ENCODE results near the gene SPATA45.
"Not testable (repeated sequence)": the region's sequence is repeated elsewhere in the genome, so short reads cannot be mapped to it uniquely, and the experiment has no call there.

Gene SPATA45

DNA sequence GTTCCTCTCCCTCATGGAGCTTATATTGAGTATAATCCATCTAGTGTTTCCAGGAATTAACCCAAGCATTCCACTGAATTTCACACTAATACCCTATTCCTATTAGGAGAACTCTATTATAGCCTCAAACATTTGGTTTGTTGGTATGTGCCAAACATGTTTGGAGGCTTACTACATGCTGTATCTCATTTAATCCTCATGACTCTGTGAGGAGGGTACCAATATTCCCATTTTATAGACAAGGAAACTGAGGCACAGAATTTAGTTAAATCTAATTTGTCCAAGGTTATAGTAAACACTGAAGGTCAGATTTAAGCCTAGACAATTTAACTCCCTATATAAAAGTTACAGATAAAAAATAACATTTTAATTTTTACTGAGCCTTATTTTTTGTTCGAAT lies 19.7 kb upstream of the SPATA45 start:
- no peak overlapping the region for H3K4me3 ChIP-seq (ENCODE audit: low read depth, low read length)
- no peak for DNase-seq (ENCODE audit: low read depth)
- TF ChIP-seq CTCF (IDR thresholded peaks at IDR 0.05; ENCODE audit: low read depth, low read length, missing control alignments): no peak

DNA sequence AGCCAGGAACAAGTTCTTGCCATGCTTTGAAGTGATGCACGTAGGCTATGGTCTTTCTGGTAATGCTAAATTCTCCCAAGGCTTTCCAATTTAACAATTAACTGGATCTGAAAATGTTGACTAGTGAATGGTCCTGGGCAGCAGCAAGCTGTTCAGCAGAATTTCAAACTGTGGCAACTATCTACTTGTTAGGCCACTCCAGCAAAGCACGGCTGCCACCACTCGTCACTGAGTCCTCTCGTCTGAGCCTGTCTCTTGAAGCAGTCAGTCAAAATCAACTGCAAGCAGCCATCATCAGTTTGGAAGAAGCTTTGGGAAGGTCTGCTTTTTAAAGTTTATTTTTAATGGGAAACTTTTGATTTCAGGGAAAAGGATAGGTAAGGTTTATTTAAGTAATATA lies 16.8 kb upstream of the SPATA45 start:
- no peak for TF ChIP-seq CTCF (IDR thresholded peaks at IDR 0.05; ENCODE audit: low read depth, low read length, missing control alignments)
- no peak for DNase-seq (ENCODE audit: low read depth)
- H3K4me3 ChIP-seq (ENCODE audit: low read depth, low read length): no peak overlapping the region

GRCh38 chr1:212863345-212863744 lies 15.9 kb upstream of the SPATA45 start:
- DNase-seq (ENCODE audit: low read depth); H3K4me3 ChIP-seq (ENCODE audit: low read depth, low read length): not testable (repeated sequence)

- no peak overlapping the region for H3K4me3 ChIP-seq (ENCODE audit: low read depth, low read length)
- TF ChIP-seq CTCF (IDR thresholded peaks at IDR 0.05; ENCODE audit: low read depth, low read length, missing control alignments): no peak
- no peak for DNase-seq (ENCODE audit: low read depth)
Measured at GRCh38 chr1:212862111-212862690, 14.8 kb upstream of the SPATA45 start.

DNA sequence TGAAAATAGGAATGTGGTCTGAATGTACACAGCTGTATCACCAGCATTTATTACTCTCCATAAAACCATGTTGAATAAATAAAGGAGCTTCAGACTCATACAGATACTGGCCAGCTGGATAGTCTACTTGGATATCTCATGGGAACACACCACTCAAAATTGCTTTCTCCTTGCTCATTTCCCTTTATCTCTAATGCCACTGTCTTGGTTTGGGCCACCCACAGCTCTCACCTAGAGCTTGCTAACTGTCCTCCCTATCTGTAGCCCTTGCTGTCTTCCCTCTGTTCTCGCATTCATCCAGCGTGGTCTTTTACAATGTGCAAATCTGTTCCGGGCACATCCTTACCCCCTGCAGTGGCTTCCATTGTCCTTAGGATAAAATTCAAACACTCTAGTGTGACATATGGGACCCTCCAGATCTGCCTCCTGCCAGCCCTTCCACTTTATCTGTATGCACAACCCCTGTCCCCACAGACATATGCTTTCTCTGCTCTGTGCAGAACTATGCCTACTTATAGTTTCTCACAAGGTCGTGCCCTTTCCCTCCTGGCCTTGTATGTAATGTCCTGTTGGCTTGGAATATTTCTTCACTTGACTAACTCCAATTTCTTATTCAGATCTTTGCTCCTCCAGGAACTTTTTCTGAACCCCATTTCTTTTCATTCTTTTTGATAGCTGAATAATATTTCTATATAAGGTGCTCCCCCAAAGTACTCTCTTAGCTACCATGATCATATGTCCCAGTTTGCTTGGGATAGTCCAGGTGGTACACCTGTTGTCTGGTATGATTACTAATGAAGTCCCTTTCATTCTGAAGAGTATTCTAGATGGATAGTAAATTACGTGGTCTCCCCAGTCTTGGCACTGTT lies 13.5 kb upstream of the SPATA45 start:
- TF ChIP-seq CTCF (IDR thresholded peaks at IDR 0.05; ENCODE audit: low read depth, low read length, missing control alignments): no peak
- no peak for DNase-seq (ENCODE audit: low read depth)
- H3K4me3 ChIP-seq (ENCODE audit: low read depth, low read length): peak overlapping the region; percentile 88

DNA sequence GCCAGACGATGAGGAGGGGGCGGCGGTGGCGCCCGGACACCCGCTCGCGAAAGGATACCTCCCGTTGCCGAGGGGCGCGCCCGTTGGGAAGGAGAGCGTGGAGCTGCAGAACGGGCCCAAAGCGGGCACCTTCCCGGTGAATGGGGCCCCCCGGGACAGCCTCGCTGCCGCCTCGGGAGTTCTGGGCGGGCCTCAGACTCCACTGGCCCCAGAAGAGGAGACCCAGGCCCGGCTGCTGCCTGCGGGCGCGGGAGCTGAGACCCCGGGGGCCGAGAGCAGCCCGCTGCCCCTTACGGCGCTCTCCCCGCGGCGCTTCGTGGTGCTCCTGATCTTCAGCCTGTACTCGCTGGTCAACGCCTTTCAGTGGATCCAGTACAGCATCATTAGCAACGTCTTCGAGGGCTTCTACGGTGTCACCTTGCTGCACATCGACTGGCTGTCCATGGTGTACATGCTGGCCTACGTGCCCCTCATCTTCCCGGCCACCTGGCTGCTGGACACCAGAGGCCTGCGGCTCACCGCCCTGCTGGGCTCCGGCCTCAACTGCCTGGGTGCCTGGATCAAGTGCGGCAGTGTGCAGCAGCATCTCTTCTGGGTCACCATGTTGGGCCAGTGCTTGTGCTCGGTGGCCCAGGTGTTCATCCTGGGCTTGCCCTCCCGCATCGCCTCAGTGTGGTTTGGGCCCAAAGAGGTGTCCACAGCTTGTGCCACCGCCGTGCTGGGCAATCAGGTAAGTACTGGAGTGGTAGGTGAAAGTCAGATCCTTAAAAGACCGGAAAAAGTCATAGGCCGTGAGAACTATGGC lies 11.2 kb upstream of the SPATA45 start:
- DNase-seq (ENCODE audit: low read depth): no peak
- H3K4me3 ChIP-seq (ENCODE audit: low read depth, low read length): peak overlapping the region; percentile 88
- no peak for TF ChIP-seq CTCF (IDR thresholded peaks at IDR 0.05; ENCODE audit: low read depth, low read length, missing control alignments)

DNA sequence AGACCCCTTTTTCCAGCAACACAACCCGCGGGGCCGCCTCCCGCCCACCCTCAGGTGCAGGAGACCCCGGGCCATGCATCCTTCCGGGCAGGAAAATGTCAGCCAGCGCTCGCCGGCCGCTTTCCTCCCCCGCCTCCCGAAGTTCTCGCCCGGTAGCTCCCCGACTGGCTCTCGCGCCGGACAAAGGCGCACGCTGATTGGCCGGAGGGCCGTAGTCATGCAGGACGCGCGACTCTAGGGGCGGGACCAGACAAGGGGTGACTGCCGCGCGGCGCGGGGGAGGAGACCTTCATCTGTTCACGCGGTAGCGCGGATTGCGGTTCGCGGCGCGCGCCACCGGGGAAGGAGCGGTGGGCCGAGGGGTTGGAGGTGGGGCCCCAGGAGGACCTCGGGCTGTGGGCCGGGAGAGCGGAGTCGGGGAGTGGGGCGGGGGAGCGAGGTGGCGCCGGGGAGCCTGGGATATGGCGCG lies 10.6 kb upstream of the SPATA45 start, which contains the start of gene FLVCR1:
Gene FLVCR1 (plus strand): TSS at position 284 of the 469 bp plus-strand sequence. CDS start 178 bp downstream, at position 462.
- TF ChIP-seq CTCF (IDR thresholded peaks at IDR 0.05; ENCODE audit: low read depth, low read length, missing control alignments): no peak
- DNase-seq (ENCODE audit: low read depth): peak; percentile 86
- H3K4me3 ChIP-seq (ENCODE audit: low read depth, low read length): peak within 1 kb of the TSS; percentile 88

Measured in GM12864 (cell line).